Left kidney (tissue), 8 donors: ENCODE data around the gene FOXN4. TPM values are rescaled to one million over a fixed set of nuclear protein-coding genes. Genes with fewer than 3 reads are reported as not detected.
"Not testable (repeated sequence)": the region's sequence is repeated elsewhere in the genome, so short reads cannot be mapped to it uniquely, and the experiment has no call there.

ENCODE experiments used
- DNase-seq: peaks from one replicate; pipeline ENCODE4 v3.0.0-alpha.2; 2013
- long read RNA-seq, 8 donors: transcript quantifications; one replicate each; lab custom pipeline, GENCODE V29; 2026
- polyA plus RNA-seq: library from polyadenylated mRNA; unstranded; fragments of 120-200 nt; gene quantifications from one replicate; pipeline ENCODE4 v1.2.1, GENCODE V29; 2013; ENCODE audit not compliant: insufficient read length

Gene FOXN4, protein sequence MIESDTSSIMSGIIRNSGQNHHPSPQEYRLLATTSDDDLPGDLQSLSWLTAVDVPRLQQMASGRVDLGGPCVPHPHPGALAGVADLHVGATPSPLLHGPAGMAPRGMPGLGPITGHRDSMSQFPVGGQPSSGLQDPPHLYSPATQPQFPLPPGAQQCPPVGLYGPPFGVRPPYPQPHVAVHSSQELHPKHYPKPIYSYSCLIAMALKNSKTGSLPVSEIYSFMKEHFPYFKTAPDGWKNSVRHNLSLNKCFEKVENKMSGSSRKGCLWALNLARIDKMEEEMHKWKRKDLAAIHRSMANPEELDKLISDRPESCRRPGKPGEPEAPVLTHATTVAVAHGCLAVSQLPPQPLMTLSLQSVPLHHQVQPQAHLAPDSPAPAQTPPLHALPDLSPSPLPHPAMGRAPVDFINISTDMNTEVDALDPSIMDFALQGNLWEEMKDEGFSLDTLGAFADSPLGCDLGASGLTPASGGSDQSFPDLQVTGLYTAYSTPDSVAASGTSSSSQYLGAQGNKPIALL
- 2.9 TPM for polyA plus RNA-seq
- long read RNA-seq, donor 1 = 0 reads
- long read RNA-seq, donor 2 = 0 reads
- long read RNA-seq, donor 3 = 0 reads
- long read RNA-seq, donor 4 = 0 reads
- long read RNA-seq, donor 5 = 0 reads
- long read RNA-seq, donor 6 = 0 reads
- long read RNA-seq, donor 7 = 0 reads
- long read RNA-seq, donor 8 = 0 reads

DNA sequence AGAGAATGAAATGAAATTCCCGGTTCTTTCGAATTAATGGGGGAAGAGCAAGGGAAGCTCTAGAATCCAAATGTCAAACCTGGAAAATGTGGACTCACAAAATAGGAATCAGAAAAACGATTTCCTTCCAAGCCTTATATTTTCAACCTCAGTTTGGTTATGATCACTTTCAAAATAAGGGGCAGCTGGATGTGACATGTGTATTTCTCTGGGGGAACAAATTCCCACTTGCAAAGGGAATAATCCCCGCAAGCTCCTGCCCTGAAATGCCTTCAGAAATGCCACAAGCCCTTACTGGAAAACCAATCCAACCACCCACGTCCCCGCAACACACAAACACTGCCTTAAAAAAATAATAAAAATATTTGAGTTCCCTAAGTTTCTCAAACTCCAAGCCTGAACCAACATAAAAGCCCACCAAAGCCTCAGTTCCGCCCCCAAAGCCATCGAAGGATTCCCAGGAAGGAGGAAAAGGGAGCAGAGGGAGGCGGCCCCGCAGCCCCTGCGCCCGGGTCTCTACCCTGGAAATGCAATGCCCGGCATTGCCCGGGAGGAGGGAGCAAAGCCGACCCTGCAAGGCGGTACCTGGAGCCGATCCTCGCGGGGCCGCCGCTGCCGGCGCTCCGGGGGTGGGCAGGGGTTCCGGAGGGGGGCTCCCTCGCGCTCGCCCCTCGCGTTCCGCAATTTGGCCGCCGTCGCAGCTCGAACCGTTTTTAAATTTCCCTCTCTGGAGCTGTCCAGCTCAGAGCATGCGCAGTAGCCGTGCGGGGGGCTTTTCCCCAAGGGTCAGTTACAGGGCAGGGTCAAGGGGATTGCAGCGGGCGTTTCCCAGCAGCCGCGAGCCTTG is at the start of gene FOXN4:
Gene FOXN4, minus strand, starts transcription at position 751 of the 847 bp plus-strand sequence. CDS start 963 bp downstream, outside the sequence.
- no peak for DNase-seq

DNA sequence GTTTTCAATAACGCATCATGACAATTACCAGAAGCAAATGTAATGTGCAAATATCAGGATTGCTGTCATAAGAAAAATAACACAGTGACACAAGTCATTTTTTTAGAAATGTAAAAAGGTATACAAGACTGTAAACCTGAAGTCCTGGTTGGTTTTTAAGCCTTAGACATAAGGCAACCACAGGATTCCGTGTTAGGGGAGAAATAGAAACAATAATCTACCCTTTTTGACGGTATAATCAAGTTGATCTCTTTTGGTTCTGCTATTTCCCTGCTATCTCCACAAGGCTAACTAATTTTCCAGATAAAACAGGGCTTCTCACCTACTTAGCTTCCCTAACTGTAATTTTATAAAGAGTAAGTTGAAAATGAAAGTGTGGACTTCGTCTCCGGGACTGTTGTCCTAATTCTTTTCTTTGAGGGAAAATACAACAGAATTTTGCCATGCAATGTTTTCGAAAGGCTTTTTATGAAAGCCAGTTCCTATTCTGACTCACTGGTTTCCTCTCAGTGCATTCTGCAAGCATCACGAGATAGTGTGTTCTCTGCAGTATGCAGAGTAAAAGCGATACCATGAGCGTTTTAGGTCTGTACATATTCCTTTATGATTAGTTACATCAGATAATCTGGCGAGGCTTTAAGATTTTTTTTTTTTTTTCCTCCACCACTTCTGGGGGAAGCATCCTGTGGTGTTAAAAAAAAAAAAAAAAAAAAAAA is 49.2 kb upstream of the FOXN4 start:
- no peak for DNase-seq

DNA sequence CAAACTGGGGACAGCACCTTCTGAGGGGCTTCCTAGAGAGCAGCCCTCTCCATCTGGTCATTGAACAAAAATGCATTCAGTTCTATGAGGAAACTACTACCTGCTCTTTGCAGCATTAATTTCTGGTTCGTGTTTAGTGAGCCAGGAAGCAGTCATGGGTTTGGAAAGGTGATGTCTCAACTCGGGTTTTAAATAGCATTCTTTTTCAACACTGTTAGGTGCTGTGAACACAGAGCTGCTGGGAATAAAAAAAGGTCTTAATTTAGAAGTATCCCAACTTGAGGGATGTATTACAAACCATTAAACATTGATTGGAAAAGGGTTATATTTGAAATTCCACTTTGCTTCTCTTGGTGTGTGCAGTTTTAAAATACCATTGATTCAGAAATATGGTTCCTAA is 47.9 kb upstream of the FOXN4 start:
- DNase-seq = no peak

DNA sequence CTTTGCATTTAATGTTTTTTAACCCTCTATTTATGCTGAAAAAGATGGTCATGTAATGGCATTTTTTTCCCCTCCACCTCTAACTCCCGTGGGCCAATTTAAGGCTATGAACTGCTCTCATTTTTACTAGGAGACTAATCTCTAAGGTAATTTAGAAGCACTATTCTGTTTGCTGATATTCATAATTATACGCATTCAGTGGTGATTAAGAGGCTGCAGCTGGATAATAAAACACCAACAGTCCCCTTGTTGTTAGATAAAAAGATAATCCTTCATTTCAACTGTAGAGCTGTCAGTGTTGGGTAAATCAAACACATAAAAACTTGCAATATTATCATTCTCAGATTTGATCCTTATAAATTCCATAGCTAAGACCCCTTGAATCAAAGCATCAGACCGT is 47.5 kb upstream of the FOXN4 start:
- no peak for DNase-seq

DNA sequence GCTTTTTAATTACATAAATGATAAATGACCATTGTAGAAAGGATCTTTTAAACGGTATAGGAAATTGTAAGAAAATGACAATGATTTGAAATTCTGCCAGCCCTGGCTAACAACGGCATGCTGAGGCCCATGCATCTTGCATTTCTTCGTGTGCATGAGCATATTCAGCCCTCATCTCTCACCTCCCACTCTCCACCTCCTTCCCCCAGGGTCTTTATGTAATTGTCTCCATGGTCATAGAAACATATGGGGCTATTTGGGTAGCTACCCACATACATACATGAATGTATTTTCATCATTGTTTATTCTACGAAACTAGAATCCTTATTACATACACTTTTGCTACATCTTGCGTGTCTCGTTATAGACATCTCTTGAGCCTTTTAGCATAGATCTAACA is 43.1 kb upstream of the FOXN4 start:
- no peak for DNase-seq

DNA sequence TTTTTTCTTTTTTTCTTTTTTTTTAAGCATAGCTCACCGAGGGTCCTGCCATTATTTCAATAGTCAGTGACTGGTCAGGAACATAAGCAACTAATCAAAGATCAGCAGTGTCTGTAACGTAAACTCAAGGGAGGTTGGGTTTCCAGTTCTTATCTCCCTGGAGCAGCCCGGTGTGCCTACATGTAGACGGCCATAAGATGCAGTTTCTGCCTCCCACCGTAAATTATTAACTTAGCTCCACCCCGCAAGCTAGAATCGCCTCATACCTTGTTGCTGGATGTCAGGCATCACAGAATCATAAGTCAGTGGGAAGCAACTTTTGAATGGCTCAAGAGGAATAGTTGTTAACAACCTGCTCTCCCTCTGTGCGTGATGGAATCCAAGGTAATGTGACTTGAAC is 38.5 kb upstream of the FOXN4 start, which contains the start of gene MYO1H:
Gene MYO1H, plus strand, starts transcription at position 312 of the 400 bp plus-strand sequence. Its CDS starts 61 bp downstream, at position 373.
- no peak for DNase-seq

DNA sequence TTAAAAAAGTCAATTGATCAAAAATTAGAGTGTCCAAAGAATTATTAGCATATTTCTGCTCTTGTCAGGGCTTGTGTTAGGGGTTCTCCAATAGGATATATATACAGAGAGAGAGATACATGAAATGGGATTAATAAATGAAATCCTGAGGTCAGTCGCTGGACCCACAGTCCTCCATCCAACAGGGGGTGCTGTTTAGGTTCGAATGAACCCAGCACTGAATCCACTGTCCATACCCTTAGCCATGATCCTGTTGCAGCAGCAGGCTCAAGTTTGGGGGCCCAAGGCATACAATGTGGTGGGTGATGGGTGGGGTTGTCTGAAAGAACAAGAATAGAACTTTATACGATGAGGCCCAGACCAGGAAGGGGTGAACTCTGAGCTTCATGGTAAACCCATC is 37.8 kb upstream of the FOXN4 start:
- no peak for DNase-seq

DNA sequence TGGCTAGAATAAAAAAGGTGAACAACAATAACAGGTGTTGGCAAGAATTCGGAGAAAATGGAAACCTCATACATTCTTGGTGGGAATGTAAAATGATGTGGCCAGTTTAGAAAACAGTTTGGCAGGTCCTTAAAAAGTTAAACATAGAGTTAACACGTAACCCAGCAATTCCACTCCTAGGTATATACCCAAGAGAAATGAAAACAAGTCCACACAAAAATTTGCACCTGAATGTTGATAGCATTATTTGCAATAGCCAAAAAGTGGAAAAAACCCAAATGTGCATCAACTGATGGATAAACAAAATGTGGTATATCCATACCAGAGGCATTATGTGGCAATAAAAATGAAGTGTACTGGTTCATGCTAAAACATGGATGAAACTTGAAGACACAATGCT is 36.3 kb upstream of the FOXN4 start:
- DNase-seq = no peak

DNA sequence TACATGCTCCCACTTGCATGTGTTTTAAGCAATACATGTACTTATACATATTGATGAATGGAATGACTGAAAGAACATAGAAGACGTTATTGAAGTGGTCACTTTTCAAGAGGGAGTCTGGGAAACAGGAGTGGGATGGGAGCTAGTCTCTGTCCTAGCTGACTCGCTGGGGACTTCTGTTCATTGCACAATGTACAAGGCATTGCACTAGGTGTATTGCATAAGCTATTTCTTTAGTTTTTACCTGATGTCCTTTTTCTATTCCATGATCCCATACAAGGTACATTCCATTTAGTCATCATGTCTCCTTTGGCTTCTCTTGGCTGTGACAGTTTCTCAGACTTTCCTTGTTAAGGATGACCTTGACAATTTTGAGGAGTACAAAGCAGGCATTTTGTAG is 34.6 kb upstream of the FOXN4 start:
- DNase-seq = no peak

DNA sequence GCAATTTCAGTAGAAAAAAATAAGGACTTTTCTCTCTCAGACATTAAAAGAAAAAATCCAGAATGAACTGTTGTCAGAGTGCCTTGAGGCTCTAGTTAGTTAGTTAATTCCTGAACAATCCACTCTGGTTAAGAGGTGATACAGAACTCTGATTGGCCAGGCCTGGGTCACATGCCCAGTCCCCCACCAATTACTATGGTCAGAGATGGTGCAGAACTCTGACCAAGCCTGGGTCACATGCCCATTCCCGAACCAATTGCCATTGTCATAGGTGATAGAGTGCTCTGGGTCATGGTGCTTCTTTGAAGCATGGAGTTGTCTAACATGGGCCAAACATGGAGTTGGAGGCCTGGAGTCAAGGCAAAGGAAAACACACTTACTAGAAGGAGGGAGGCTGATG is 27.5 kb upstream of the FOXN4 start:
- DNase-seq = no peak

DNA sequence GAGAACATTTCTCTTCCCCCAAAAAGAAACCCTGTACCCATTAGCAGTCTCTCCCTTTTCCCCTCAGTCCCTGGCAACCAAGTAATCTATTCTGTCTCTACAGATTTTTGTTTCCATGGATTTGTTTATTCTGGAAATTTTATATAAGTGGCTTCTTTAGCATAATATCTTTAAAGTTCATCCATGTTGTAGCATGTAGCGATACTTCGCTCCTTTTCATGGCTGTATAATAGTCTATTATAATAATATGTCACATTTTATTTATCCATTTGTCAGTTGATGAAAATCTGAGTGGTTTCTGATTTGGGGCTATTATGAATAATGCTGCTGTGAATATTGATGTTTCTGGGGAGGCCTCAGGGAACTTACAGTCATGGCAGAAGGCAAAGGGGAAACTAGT is 25.8 kb upstream of the FOXN4 start:
- DNase-seq = no peak

DNA sequence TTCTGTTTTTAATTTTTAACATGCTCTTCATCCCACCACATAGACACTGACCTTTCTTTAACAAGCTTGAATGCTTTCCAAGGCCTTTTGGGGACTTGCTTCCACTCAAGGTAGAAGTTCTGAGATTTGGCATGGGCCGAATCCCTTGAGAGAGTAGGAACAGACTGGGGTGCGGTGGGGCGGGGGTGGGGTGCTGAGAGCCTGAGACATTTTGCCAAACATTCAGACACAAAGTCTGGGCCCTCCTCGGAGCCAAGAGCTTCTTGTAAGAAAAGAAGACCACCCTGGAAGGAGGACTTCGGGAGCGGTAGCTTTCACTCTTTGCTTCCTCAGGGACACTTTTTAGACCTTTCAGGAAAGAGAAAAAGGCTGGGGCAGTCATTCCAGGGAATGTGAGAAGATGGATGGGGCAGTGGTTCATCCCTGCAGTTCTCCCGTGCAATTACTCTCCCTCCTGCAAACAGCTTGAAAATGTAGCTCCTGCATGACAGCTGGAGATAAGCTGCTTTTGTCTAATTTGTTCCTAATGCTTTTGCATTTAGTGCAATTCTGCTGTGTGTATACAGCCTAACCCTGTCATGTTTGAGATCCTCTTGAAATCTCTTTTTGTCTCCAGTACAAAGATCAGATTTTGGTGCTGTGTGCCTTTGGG is 22.3 kb upstream of the FOXN4 start:
- no peak for DNase-seq

DNA sequence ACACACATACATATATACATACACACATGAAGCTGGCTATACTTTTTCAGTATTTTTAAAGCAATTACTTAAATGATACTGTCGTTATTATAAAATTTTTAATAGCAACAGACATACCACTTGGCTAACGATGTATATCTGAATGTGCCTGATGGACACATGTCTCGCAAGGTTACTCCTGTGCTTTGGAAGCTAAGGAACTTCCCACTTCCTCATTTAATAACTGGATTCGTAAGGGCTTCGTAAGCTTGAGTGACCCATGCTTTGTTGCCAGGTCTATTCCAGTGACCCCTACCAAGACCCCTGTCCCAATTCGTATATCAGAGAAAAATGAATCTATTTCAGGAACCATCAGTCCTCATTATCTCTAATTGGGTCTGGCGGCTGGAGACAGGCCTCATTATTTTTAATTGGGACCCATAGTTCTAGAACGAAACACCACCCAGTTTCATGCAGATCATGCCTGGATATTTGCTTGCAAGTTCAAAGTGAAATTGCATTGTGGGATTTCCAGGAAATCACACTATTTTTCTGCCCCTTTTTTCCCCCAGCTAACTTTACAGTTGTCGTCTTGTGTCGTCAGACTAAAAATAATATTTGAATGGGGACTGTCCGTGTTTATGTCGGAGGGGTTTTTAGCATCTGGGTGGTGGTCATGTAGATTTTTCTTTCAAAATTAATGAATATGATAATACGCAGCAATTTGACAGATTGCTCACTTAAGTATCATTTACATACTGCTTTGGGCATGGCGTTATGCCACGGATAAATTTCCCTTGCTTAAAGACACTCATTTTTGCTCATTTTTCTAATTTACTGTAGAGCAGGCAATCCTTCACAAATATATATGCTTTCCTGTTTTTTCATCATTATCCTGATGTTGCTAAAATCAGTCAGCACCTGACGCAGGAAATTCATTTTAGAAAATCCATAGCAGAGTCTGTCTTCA is 21.5 kb upstream of the FOXN4 start:
- no peak for DNase-seq

DNA sequence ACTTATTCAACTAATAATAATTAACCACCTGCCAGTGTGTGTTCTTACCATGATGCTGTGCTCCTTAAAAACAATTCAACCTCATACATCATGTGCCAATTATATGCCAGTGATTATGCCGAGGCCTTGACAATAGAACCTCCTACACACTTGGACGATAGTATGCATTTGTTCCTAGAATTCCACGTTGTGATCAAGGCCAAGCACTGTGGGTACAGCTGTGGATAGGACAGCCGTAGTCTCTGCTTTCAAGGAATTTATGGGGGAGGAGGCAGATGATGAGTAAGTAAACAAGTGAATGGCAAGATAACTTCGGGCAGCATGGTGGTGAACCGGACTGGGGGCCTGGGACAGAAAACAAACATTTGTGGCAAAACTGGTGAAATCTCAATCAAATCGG is 20.6 kb upstream of the FOXN4 start:
- DNase-seq = peak; percentile 42

DNA sequence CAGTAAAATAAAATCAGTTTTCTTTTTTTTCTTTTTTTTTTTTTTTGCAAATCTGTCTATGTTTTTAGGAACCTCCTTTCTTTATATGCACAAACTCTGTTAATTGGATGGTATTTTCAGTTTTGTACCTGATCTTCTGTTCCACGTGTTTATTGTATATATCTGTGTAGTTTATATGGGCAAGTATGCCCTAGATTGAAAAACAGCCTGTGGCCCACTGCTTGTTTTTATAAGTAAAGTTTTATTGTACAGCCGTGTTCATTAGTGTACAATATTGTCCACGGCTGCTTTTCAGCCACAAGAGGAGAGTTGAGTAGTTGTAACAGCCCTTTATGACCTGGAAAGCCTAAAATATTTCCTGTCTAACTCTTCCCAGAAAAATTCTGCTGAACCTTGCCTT is 19.9 kb upstream of the FOXN4 start:
- DNase-seq = no peak

DNA sequence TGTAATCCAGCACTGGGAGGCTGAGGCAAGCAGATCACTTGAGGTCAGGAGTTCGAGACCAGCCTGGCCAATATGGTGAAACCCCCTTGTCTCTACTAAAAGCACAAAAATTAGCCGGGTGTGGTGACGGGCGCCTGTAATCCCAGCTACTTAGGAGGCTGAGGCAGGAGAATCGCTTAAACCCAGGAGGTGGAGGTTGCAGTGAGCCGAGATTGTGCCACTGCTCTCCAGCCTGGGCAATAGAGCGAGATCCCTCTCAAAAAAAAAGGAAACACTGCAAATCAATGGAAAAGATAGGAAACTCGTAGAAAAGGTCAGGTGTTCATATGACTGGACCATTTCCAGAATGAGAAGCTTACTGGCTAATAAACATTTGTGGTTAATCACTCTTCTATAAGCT is 12.2 kb upstream of the FOXN4 start:
- not testable (repeated sequence) for DNase-seq

DNA sequence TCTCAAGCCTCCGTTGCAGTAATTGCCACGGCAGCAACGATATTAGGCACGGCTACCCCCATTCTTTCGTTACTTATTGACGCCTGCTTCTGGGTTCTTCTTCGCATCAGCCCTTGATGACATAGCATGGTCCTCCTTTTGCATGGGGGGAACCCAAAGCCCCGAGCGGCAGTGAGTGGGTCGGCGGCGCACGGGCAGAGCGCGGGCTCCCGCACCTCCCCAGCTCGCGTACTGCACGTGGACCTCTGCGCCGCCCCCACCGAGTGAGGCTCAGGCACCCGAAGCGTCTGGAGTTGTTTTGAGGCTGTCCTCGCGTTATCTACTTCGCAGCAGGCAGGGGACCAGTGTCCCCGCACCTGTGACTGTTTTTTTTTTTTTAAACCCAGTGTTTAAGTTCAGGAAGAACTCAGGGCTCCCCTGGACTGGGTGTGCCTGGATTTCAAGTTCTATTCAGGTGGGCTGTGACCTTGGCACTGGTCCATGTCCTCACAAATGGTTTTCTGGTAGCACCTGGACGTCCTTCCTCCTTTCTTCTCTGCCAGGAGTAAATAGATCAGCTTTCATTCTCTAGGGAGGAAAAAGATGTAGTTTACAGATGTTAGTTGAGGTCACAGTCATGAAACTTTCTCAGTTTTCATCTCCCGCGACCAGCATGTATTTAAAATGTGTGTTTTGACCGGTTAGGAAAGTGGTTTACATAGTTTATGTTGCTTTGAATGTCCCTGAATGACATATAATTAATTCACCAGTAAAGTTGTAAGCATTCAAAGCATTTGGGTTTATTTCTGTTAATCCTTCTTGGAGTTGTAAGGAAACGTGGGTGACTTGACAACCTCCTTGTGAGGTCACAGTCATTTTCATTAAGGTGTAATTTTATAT is 1.4 kb upstream of the FOXN4 start:
- no peak for DNase-seq

DNA sequence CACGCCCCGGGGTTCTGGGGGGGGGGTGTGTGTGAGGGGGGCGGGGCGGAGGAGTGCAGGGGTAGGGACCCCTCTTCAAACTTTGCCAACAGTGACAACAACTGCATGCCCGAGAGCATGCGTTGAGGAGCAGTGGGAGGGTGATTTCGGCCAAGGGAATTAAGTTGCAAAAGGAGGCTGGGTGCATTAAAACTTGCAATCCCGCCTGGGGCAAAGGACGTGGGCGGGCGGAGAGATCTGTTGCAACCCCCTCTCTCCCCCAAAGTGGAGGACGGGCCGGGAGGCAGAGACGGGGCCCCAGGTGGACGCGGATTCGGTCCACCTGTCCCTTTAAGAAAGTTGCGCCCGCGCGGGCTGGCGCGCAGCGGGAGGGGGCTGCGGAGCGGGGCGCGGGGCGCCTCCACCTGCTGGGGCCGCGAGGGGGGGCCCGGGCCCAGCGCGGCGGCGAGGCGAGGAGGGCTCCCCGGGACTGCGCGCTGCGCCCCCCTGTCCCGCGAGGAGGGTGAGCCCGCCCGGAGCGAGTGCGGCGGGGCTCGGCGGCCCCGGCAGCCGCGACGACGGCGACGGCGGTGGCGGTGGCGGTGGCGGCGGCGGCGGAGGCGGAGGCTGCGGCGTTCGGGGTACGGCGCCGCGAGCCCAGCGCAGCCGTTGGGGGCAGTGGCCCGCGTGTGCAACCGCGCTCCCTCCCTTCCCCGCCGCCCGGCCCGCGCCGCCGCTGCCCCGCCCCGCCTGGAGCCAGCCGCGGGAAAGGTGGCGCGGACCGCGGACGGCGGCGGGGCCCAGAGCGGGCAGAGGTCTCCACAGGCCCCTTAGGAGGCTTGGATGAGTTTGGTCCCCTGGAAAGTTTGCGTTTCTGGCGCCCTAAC is 530 bp upstream of the FOXN4 start:
- DNase-seq = no peak
